Mesenchymal stem cell (in vitro differentiated cells and primary cell): ENCODE results near the gene ZFYVE9.

Experiments
- DNase-seq: peaks from one replicate; pipeline ENCODE4 v3.0.0-alpha.2; 2013
- H2AFZ ChIP-seq: one replicate; pipeline ENCODE4 v1.6.1; 2013; ENCODE audit warnings: low read depth, mild to moderate bottlenecking, control low read depth, inconsistent platforms, low read length, moderate library complexity
- H2AK5ac ChIP-seq: 2 replicates; pipeline ENCODE4 v1.6.1; 2013; ENCODE audit warnings: low read length, moderate library complexity, mild to moderate bottlenecking, inconsistent platforms; ENCODE audit not compliant: severe bottlenecking
- H2BK120ac ChIP-seq: one replicate; pipeline ENCODE4 v1.6.1; 2013; ENCODE audit warnings: low read depth, mild to moderate bottlenecking, inconsistent platforms, low read length, moderate library complexity
- H2BK12ac ChIP-seq, 2 experiments: one replicate each; pipeline ENCODE4 v1.6.1; 2013; ENCODE audit warnings: inconsistent platforms in 2 of 2, low read length in 2 of 2, mild to moderate bottlenecking in 2 of 2, moderate library complexity in 2 of 2, control low read depth in 1 of 2
- H2BK15ac ChIP-seq: one replicate; pipeline ENCODE4 v1.6.1; 2013; ENCODE audit warnings: mild to moderate bottlenecking, low read depth, inconsistent platforms; ENCODE audit not compliant: poor library complexity, severe bottlenecking
- H2BK5ac ChIP-seq: 2 replicates; pipeline ENCODE4 v1.6.1; 2013; ENCODE audit warnings: low read depth, mild to moderate bottlenecking, low read length, control low read depth, inconsistent platforms; ENCODE audit not compliant: poor library complexity, severe bottlenecking
- H3K14ac ChIP-seq, 2 experiments: one replicate each; pipeline ENCODE4 v1.6.1; 2013; ENCODE audit warnings: inconsistent platforms in 2 of 2, low read length in 2 of 2, control low read depth in 1 of 2, mild to moderate bottlenecking in 1 of 2, moderate library complexity in 1 of 2
- H3K18ac ChIP-seq, 2 experiments: one replicate each; pipeline ENCODE4 v1.6.1; 2013; ENCODE audit warnings: inconsistent platforms in 2 of 2, low read length in 2 of 2, control low read depth in 1 of 2, low read depth in 1 of 2, mild to moderate bottlenecking in 1 of 2
- H3K23ac ChIP-seq, 2 experiments: one replicate each; pipeline ENCODE4 v1.6.1; 2013; ENCODE audit warnings: inconsistent platforms in 2 of 2, low read length in 2 of 2, mild to moderate bottlenecking in 2 of 2, moderate library complexity in 2 of 2, control low read depth in 1 of 2
- H3K27ac ChIP-seq: 2 replicates; pipeline ENCODE4 v1.5.1; 2013; ENCODE audit warnings: mild to moderate bottlenecking, moderate library complexity, low read length, control low read depth, inconsistent platforms; ENCODE audit not compliant: poor library complexity, severe bottlenecking
- H3K27me3 ChIP-seq, 2 experiments: 2 replicates each; pipeline versions ENCODE4 v1.6.1 to v1.7.0; 2013; ENCODE audit warnings: low read length in 2 of 2, mild to moderate bottlenecking in 2 of 2, moderate library complexity in 2 of 2, control low read depth in 1 of 2, inconsistent platforms in 1 of 2; ENCODE audit not compliant: control insufficient read depth in 1 of 2, insufficient read depth in 1 of 2
- H3K36me3 ChIP-seq, 2 experiments: 2 replicates each; pipeline versions ENCODE4 v1.6.1 to v1.7.0; 2013; ENCODE audit warnings: low read length in 2 of 2, control low read depth in 1 of 2, inconsistent platforms in 1 of 2, low read depth in 1 of 2, mild to moderate bottlenecking in 1 of 2; ENCODE audit not compliant: insufficient read depth in 2 of 2, control insufficient read depth in 1 of 2
- H3K4ac ChIP-seq, 2 experiments: one replicate each; pipeline ENCODE4 v1.6.1; 2013; ENCODE audit warnings: inconsistent platforms in 2 of 2, low read length in 2 of 2, mild to moderate bottlenecking in 2 of 2, moderate library complexity in 2 of 2, control low read depth in 1 of 2, low read depth in 1 of 2
- H3K4me1 ChIP-seq: 2 replicates; pipeline ENCODE4 v1.6.1; 2013; ENCODE audit warnings: low read depth, low read length, control low read depth; ENCODE audit not compliant: control insufficient read depth, insufficient read depth
- H3K4me2 ChIP-seq: 2 replicates; pipeline ENCODE4 v1.6.1; 2013; ENCODE audit warnings: low read length, mild to moderate bottlenecking, inconsistent platforms; ENCODE audit not compliant: poor library complexity, severe bottlenecking
- H3K4me3 ChIP-seq, 2 experiments: 2 replicates each; pipeline versions ENCODE4 v1.5.1 to v1.7.0; 2013; ENCODE audit warnings: low read length in 2 of 2, mild to moderate bottlenecking in 2 of 2, control low read depth in 1 of 2, low read depth in 1 of 2; ENCODE audit not compliant: insufficient read depth in 1 of 2
- H3K79me1 ChIP-seq: replicated peaks from 2 replicates; pipeline ENCODE4 v1.6.1; 2013; ENCODE audit warnings: mild to moderate bottlenecking, control low read depth, low read length, inconsistent platforms; ENCODE audit not compliant: poor library complexity, severe bottlenecking
- H3K9ac ChIP-seq: 2 replicates; pipeline ENCODE4 v1.7.0; 2013; ENCODE audit warnings: mild to moderate bottlenecking, low read length, moderate library complexity
- H3K9me3 ChIP-seq: 2 replicates; pipeline ENCODE4 v1.7.0; 2013; ENCODE audit warnings: mild to moderate bottlenecking, low read length; ENCODE audit not compliant: control insufficient read depth
- H4K8ac ChIP-seq: one replicate; pipeline ENCODE4 v1.6.1; 2013; ENCODE audit warnings: inconsistent platforms, mild to moderate bottlenecking, low read length, moderate library complexity
- H4K91ac ChIP-seq: one replicate; pipeline ENCODE4 v1.6.1; 2013; ENCODE audit warnings: mild to moderate bottlenecking, low read length, inconsistent platforms
- WGBS: methylation state at CpG from one replicate; pipeline ENCODE4 v1.1.7; 2013; ENCODE audit warnings: mixed read lengths; 5-methylcytosine and 5-hydroxymethylcytosine counted together

Gene ZFYVE9

DNA sequence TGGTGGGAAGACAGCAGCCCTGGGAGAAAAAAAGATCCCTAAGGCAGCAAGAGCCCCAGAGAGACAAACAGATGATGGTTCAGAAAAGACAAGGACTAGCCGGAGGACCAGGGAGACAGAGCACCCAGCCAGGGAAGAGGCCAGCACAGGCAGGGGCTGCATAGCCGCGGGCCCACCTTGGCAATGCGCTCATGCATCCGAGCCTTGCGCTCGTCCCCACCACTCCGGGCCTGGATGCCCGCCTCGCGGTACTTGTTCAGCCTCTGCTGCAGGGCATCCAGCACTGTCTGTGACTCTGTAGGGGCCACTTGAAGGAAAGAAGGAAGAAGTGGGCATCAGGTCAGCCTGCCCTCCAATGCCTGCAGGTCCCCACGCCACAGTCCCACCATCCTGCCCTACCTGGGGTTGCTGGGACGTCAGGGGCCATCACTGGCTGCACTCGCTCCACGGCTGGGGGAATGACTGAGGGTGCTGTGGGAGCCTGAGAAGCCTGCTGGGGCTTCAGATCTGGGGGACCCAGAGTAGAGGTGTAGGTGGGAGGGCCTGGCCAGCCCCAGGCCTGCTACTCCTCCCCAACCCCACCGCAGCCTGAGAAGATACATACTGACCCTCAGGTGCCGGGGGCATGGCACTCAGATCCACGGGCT lies 217.1 kb downstream of the ZFYVE9 start:
- H3K9me3 ChIP-seq: no peaks in the 10 kb centered on the region
- H3K27ac ChIP-seq: no peak overlapping the region
- H3K4ac ChIP-seq: no peak overlapping the region
- H3K4me2 ChIP-seq: no peak overlapping the region
- H3K4me3 ChIP-seq: no peak overlapping the region
- no peak overlapping the region for H2BK5ac ChIP-seq
- no peak overlapping the region for H2BK12ac ChIP-seq
- no peak overlapping the region for H4K91ac ChIP-seq
- H2BK15ac ChIP-seq: no peak overlapping the region
- H3K18ac ChIP-seq: no peak overlapping the region
- no peak overlapping the region for H4K8ac ChIP-seq
- H3K9ac ChIP-seq: no peak overlapping the region
- peaks cover 5% of the 10 kb centered on the region for H3K4me1 ChIP-seq
- peaks cover 63% of the 10 kb centered on the region for H3K79me1 ChIP-seq
- no peak overlapping the region for H2BK120ac ChIP-seq
- H2AFZ ChIP-seq: no peak overlapping the region
- no peaks in the 10 kb centered on the region for H3K27me3 ChIP-seq
- DNase-seq: no peak
- no peak overlapping the region for H3K14ac ChIP-seq
- H3K36me3 ChIP-seq: peaks cover 88 to 93% of the 10 kb centered on the region in 2 experiments
- H2AK5ac ChIP-seq: no peak overlapping the region
- no peak overlapping the region for H3K23ac ChIP-seq
- WGBS: 98% methylated on average over 15 of the region's 18 CpGs

DNA sequence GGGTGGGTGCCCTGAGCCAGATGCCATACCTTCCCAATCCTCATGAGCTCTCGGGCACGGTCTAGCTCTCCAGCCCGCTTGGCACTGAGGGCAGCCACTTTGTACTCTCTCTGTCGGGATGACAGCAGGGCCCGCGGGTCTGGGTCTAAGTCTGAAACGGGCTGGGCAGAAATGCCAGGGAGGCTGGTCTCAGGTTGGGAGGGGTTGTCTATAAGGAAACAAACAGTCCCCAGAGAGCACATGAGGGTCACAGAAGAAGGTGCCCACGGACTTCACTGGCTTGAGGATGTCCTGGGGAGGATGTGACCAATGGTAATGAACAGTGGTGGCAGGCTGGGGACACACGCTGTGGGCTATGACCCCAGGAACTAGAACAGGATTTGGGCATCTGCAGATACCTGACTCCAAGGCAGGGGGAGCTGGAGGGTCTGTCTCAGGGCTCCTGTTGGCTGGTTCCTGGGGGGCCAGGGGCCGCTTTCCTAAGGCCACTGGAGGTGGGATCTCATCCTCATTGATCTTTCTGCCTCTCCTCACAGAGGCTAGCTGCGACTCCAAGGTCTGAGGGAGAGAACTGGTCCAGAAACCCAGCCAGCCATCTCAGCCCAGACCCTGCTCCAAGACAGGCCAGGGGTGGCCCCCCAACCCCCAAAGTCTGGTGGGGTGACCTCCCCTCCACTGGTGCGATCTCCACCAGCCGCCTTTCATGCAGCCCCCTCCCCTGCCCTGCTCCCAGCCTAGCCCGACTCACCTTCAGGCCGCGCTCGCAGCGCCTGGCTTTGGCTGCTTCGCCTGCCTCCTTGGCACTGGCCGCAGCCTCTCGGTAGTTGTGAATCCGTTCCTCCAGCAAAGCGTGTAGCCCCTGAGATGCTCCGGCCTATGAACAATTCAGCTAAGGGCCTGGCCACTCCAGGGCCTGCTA lies 218.0 kb downstream of the ZFYVE9 start:
- H2BK5ac ChIP-seq: no peak overlapping the region
- 97% methylated on average over 24 of the region's 24 CpGs for WGBS
- no peak overlapping the region for H3K27ac ChIP-seq
- H3K79me1 ChIP-seq: peaks cover 65% of the 10 kb centered on the region
- no peak overlapping the region for H2BK120ac ChIP-seq
- H2BK12ac ChIP-seq: no peak overlapping the region
- H3K18ac ChIP-seq: no peak overlapping the region
- no peak overlapping the region for H2AK5ac ChIP-seq
- H3K4me3 ChIP-seq: no peak overlapping the region
- no peak overlapping the region for H3K9ac ChIP-seq
- peaks cover 13% of the 10 kb centered on the region for H3K4me1 ChIP-seq
- no peak overlapping the region for H4K91ac ChIP-seq
- no peak overlapping the region for H4K8ac ChIP-seq
- no peak overlapping the region for H3K4me2 ChIP-seq
- no peak overlapping the region for H2BK15ac ChIP-seq
- H3K27me3 ChIP-seq: no peaks in the 10 kb centered on the region
- no peak for DNase-seq
- H2AFZ ChIP-seq: no peak overlapping the region
- H3K4ac ChIP-seq: no peak overlapping the region
- H3K36me3 ChIP-seq: peaks cover 81 to 87% of the 10 kb centered on the region in 2 experiments
- no peak overlapping the region for H3K23ac ChIP-seq
- no peaks in the 10 kb centered on the region for H3K9me3 ChIP-seq
- H3K14ac ChIP-seq: no peak overlapping the region

DNA sequence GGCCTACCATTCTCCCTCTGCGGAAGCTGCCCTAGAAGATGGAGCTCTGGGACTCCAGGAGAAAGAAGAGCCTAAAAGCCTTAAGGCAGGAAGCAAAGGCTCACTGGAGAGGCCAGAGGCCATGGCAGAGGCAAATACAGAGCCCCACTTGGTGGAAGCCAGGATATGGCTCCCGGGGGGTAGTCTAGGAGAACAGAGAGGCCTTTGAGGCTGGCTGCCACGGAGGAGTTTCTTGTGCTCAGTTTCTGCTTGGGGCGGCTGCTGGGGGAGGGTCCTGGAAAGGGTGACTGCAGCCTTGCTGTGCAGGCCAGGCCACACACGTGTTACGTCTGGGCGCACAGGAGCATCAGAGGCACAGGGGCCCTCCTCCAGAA lies 218.7 kb downstream of the ZFYVE9 start:
- Histone ChIP-seq H3K4me1 (peaks cover 15% of the 10 kb centered on the region), H3K4me2 (no peak overlapping the region), H2AK5ac (no peak overlapping the region), H3K4me3 (no peak overlapping the region), H4K91ac (no peak overlapping the region), H3K27ac (no peak overlapping the region), H3K27me3 (no peaks in the 10 kb centered on the region), H2BK15ac (no peak overlapping the region), H3K9me3 (no peaks in the 10 kb centered on the region), H2BK120ac (no peak overlapping the region), H2AFZ (no peak overlapping the region), H3K9ac (no peak overlapping the region), H2BK5ac (no peak overlapping the region), H4K8ac (no peak overlapping the region), H2BK12ac (no peak overlapping the region), H3K18ac (no peak overlapping the region), H3K36me3 (peaks cover 75 to 81% of the 10 kb centered on the region in 2 experiments), H3K14ac (no peak overlapping the region), H3K23ac (no peak overlapping the region), H3K4ac (no peak overlapping the region), H3K79me1 (peaks cover 65% of the 10 kb centered on the region)
- no peak for DNase-seq
- 97% methylated on average over 7 of the region's 7 CpGs for WGBS

DNA sequence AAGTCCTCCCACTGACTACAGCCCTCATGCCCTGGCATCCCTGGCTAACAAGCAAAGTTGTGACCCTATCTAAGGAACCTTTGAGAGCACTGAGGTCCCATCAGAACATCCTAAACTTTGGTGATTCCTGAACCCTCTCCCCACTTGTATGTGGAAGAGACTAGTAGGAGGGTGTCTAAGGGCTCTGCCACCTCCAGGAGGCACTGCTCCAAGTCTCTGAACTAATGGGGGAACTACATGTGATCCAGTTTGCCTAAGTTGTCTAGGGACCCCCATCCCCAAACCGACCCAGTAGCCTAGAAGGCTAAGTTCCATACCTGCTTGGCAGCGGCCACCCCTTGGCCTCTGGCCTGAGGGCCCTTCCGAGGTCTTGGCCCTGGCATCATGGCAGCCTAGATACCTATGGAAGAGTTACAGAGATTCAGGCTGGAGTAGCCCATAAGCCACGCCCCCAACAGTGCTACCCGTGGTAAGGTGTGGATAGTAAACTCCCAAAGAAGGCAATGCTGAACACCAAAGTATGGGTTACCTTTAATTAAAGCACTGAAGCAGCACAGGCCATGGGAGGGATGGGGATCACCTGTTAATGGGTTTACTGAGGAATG lies 222.4 kb downstream of the ZFYVE9 start:
- Histone ChIP-seq H4K91ac (no peak overlapping the region), H3K18ac (no peak overlapping the region), H3K4me2 (peak overlapping the region; percentile 87), H3K79me1 (peaks cover 40% of the 10 kb centered on the region), H3K4ac (no peak overlapping the region), H3K23ac (no peak overlapping the region), H2BK15ac (no peak overlapping the region), H4K8ac (peak overlapping the region; percentile 12), H3K36me3 (peaks cover 37 to 43% of the 10 kb centered on the region in 2 experiments), H3K27me3 (no peaks in the 10 kb centered on the region), H2BK120ac (no peak overlapping the region), H2BK5ac (no peak overlapping the region), H3K4me1 (peaks cover 22% of the 10 kb centered on the region), H3K9me3 (no peaks in the 10 kb centered on the region), H2AK5ac (peak overlapping the region; percentile 24), H3K14ac (no peak overlapping the region), H3K9ac (peak overlapping the region; percentile 92), H2AFZ (no peak overlapping the region), H2BK12ac (peak overlapping the region in 1 of 2 experiments; percentile 23), H3K4me3 (peak overlapping the region in 1 of 2 experiments; percentile 88), H3K27ac (no peak overlapping the region)
- WGBS: 88% methylated on average over 5 of the region's 5 CpGs
- DNase-seq: no peak
